Upper lobe of left lung (tissue), 6 donors: ENCODE measurements around the gene TPRN. TPM values are rescaled to one million over a fixed set of nuclear protein-coding genes. Genes with fewer than 3 reads are reported as not detected.

Experiments
- ATAC-seq, 2 donors: fragments of 200-7000 bp; cut with Tn5 transposase; one replicate each; pipeline ENCODE4 v1.9.1; 2022; ENCODE audit warnings: mild to moderate bottlenecking in 2 of 2, moderate library complexity in 2 of 2; ENCODE audit not compliant: low FRiP score in 2 of 2
- DNase-seq, 2 donors: peaks; one replicate each; pipeline ENCODE4 v3.0.0-alpha.2; 2019 to 2020
- H3K27ac ChIP-seq, 4 donors: fragments of 200-600 bp; sonication (generic); one replicate each; pipeline ENCODE4 v1.5.1; 2016 to 2019
- H3K27me3 ChIP-seq, 4 donors: fragments of 200-600 bp; sonication (generic); one replicate each; pipeline ENCODE4 v1.5.1; 2017 to 2019
- H3K36me3 ChIP-seq, 4 donors: fragments of 200-600 bp; sonication (generic); one replicate each; pipeline ENCODE4 v1.5.1; 2016 to 2019
- H3K4me1 ChIP-seq, 4 donors: fragments of 200-600 bp; sonication (generic); one replicate each; pipeline ENCODE4 v1.5.1; 2018 to 2019
- H3K4me3 ChIP-seq, 4 donors: fragments of 200-600 bp; sonication (generic); one replicate each; pipeline ENCODE4 v1.5.1; 2017 to 2019; ENCODE audit warnings: mild to moderate bottlenecking in 2 of 4, moderate library complexity in 1 of 4
- H3K9me3 ChIP-seq, 4 donors: fragments of 200-600 bp; sonication (generic); one replicate each; pipeline ENCODE4 v1.5.1; 2018 to 2019
- EP300 ChIP-seq, 4 donors: sonication (generic); formaldehyde crosslinking; IDR thresholded peaks; one replicate each; pipeline ENCODE4 v1.5.1; 2017; ENCODE audit warnings: antibody characterized with exemption in 4 of 4, control low read depth in 2 of 4
- POLR2A ChIP-seq, 4 donors: fragments of 450-650 bp; IDR thresholded peaks; one replicate each; pipeline ENCODE4 v1.5.1; 2016 to 2017; ENCODE audit warnings: antibody characterized with exemption in 4 of 4, mild to moderate bottlenecking in 2 of 4
- POLR2AphosphoS5 ChIP-seq, 2 donors: sonication (generic); formaldehyde crosslinking; IDR thresholded peaks; one replicate each; pipeline ENCODE4 v1.5.1; 2017; ENCODE audit warnings: antibody characterized with exemption in 2 of 2
- WGBS, 2 donors: methylation state at CpG; one replicate each; pipeline ENCODE4 v1.1.5; 2017 to 2018; 5-methylcytosine and 5-hydroxymethylcytosine counted together
- total RNA-seq, 6 donors: library from RNA; depleted of rRNA in 4 of 6; stranded (reverse); fragments of >200 nt in 4 of 6; gene quantifications; one replicate each; pipeline versions ENCODE4 v1.1.0 to v1.2.1, GENCODE V29; 2016 to 2021
- TF ChIP-seq, protein P1 (sequence below), 6 experiments: fragments of 450-650 bp in 4 of 6; fragments of 200-600 bp in 2 of 6; sonication (generic) in 2 of 6; IDR thresholded peaks; one replicate each; pipeline ENCODE4 v1.5.1; 2016 to 2019; ENCODE audit warnings: antibody characterized with exemption in 6 of 6
- donor health status: DM: no; HTN: no; CAD: no; lungs with moderate emphysema.
- donor health status: DM: no; HTN: yes; CAD: no; lungs with severe emphysema.

The TPRN gene
- total RNA-seq, 6 donors from 2014 or later: 18.9 to 33.1 (median 27.1) TPM

DNA sequence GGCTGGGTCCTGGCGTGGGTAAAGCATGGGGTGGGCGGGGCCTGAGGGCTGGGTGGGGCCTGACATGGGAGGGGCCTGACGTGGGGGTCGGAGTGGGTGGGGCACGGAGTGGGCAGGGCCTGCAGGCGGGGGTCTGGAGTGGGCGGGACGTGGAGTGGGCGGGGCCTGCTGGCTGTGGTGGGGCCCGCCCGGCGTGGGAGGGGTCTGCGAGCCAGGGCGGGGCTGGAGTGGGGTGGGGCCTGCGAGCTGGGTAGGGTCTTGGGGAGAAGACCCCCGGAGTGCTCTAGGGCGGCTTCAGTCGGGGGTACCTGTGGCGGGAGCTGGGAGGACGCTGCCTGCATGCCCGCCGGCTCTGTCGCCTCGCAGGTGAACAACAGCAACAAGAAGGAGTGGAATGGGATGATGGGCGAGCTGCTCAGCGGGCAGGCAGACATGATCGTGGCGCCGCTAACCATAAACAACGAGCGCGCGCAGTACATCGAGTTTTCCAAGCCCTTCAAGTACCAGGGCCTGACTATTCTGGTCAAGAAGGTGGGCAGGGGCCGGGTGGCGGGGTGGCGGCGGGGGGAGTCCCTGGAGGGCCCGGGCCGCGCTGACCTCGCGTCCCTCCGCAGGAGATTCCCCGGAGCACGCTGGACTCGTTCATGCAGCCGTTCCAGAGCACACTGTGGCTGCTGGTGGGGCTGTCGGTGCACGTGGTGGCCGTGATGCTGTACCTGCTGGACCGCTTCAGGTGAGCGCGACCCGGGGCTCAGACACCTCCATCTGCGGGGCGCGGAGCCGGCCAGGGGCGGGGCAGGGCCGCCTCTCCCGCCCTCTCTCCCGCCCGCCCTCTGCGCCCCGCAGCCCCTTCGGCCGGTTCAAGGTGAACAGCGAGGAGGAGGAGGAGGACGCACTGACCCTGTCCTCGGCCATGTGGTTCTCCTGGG lies 38.7 kb downstream of the TPRN start:
- Histone ChIP-seq H3K27ac (no peak overlapping the region), H3K9me3 (no peaks in the 10 kb centered on the region), H3K36me3 (no peaks in the 10 kb centered on the region), H3K4me3 (no peak overlapping the region), H3K4me1 (peaks cover 15 to 38% (median 25%) of the 10 kb centered on the region in 4 donors), H3K27me3 (peaks cover 0 to 96% (median 69%) of the 10 kb centered on the region in 4 donors)
- DNase-seq (peak in 1 of 2 donors; percentile 73), ATAC-seq (no peak)
- 5 to 7% methylated on average over 17 to 18 of the region's 71 CpGs for WGBS, 2 donors
- TF ChIP-seq, protein P1, sequence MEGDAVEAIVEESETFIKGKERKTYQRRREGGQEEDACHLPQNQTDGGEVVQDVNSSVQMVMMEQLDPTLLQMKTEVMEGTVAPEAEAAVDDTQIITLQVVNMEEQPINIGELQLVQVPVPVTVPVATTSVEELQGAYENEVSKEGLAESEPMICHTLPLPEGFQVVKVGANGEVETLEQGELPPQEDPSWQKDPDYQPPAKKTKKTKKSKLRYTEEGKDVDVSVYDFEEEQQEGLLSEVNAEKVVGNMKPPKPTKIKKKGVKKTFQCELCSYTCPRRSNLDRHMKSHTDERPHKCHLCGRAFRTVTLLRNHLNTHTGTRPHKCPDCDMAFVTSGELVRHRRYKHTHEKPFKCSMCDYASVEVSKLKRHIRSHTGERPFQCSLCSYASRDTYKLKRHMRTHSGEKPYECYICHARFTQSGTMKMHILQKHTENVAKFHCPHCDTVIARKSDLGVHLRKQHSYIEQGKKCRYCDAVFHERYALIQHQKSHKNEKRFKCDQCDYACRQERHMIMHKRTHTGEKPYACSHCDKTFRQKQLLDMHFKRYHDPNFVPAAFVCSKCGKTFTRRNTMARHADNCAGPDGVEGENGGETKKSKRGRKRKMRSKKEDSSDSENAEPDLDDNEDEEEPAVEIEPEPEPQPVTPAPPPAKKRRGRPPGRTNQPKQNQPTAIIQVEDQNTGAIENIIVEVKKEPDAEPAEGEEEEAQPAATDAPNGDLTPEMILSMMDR (IDR thresholded peaks at IDR 0.05): no peak
- TF ChIP-seq EP300 (IDR thresholded peaks at IDR 0.05): no peak
- TF ChIP-seq POLR2A (IDR thresholded peaks at IDR 0.05): no peak
- no peak for TF ChIP-seq POLR2AphosphoS5 (IDR thresholded peaks at IDR 0.05)

- no peak for ATAC-seq
- 30 to 43% methylated on average over 20 to 50 of the region's 56 CpGs for WGBS, 2 donors
- no peaks in the 10 kb centered on the region for H3K36me3 ChIP-seq
Observed at GRCh38 chr9:137160716-137161557, 39.6 kb downstream of the TPRN start.

DNA sequence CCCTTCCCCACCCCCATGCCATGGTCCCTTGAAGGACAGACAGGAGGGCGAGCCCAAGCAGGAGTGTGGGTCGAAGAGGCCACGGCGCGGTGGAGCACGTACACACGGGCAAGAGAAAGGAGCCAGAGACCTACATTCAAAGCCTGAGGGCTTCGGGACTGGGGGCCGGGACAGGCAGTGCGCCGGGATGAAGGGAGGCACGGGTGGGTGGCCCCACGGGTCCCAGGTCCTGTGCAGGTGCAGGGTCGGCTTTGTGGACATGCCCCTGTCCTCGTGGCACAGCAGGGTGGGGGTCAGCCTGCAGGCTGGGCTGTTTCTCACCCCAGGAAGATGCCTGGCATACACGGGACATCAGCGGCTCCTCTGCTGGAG lies 40.5 kb downstream of the TPRN start:
- peaks cover 21 to 43% (median 30%) of the 10 kb centered on the region in 4 donors for H3K4me1 ChIP-seq
- no peaks in the 10 kb centered on the region for H3K9me3 ChIP-seq
- no peaks in the 10 kb centered on the region for H3K36me3 ChIP-seq

More at GRCh38 chr9:137160716-137161557, 39.6 kb downstream of the TPRN start:
- Histone ChIP-seq H3K9me3 (no peaks in the 10 kb centered on the region), H3K27me3 (peaks cover 0 to 94% (median 64%) of the 10 kb centered on the region in 4 donors), H3K4me1 (peaks cover 21 to 43% (median 30%) of the 10 kb centered on the region in 4 donors), H3K4me3 (no peak overlapping the region), H3K27ac (no peak overlapping the region)
- TF ChIP-seq, protein P1 (IDR thresholded peaks at IDR 0.05): no peak
- no peak for TF ChIP-seq EP300 (IDR thresholded peaks at IDR 0.05)
- TF ChIP-seq POLR2A (IDR thresholded peaks at IDR 0.05): no peak
- DNase-seq: peak in 1 of 2 donors; percentile 74

DNA sequence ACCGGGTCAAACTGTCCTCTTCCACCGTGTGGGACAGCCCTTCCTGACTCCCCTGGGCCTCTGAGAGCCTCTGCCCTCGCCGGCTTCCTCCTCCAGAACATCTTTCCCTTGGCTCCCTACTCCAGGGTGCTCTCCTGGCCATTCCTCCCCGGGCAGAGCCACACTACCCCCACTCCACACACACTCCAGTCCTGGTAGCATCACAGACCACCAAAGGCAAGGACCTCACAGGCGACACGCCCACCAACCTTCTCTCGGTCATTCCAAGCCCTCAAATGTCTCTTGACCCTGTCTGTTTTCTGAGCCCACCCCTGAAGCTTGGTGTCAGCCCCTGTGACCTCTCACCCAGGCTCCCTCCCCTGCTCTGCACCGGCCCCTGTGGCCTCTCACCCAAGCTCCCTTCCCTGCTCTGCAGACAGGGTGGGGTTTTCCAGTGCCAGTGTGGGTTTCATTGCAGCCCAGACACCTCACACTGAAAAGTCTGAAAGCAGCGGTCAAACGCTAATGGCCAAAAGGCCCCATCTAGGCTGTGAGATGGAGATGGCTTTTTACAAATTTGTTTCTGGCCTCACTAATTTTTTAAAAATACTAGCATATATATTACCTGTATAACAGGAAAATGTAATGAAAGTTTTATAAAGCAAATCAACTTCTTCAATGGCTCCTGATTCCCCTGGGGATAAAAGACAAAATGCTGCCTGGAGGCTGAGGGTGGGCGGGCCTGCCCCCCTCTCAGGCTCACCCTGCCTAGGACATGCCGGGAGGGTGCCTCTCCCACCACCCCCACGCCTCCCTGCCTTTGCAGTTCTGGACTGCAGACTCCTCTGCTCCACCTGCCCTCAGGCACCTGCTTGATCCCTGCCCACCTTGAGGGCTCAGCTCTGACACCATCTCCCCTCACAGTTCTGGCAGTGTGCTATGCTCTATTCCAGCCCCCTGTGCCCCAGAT lies 41.2 kb downstream of the TPRN start:
- Histone ChIP-seq H3K27ac (no peak overlapping the region), H3K36me3 (no peaks in the 10 kb centered on the region), H3K9me3 (no peaks in the 10 kb centered on the region), H3K27me3 (peaks cover 0 to 81% (median 52%) of the 10 kb centered on the region in 4 donors), H3K4me1 (peaks cover 21 to 43% (median 30%) of the 10 kb centered on the region in 4 donors), H3K4me3 (no peak overlapping the region)
- TF ChIP-seq POLR2A (IDR thresholded peaks at IDR 0.05): no peak
- TF ChIP-seq POLR2AphosphoS5 (IDR thresholded peaks at IDR 0.05): no peak
- TF ChIP-seq EP300 (IDR thresholded peaks at IDR 0.05): no peak
- TF ChIP-seq, protein P1 (IDR thresholded peaks at IDR 0.05): no peak
- ATAC-seq (no peak), DNase-seq (no peak)
- WGBS, 2 donors: 34 to 37% methylated on average over 14 of the region's 14 CpGs

More for the DNA sequence above, 40.5 kb downstream of the TPRN start:
- DNase-seq (peak in 1 of 2 donors; percentile 70), ATAC-seq (no peak)
- H3K27ac ChIP-seq: no peak overlapping the region
- peaks cover 0 to 87% (median 56%) of the 10 kb centered on the region in 4 donors for H3K27me3 ChIP-seq
- TF ChIP-seq POLR2AphosphoS5 (IDR thresholded peaks at IDR 0.05): no peak
- TF ChIP-seq EP300 (IDR thresholded peaks at IDR 0.05): no peak
- no peak overlapping the region for H3K4me3 ChIP-seq
- 63 to 64% methylated on average over 17 of the region's 17 CpGs for WGBS, 2 donors
